Panc1 (cell line): Measurements from ENCODE around the gene UBA1. TPM values are rescaled to one million over a fixed set of nuclear protein-coding genes. Genes with fewer than 3 reads are reported as not detected.

Experiments
- ATAC-seq: fragments of 200-7000 bp; cut with Tn5 transposase; 2 replicates; pipeline ENCODE4 v1.9.1; 2020; ENCODE audit warnings: mild to moderate bottlenecking, moderate library complexity
- BruUV-seq: library from RNA; stranded (reverse); fragments of 400-500 nt; replicated peaks from 2 replicates; lab custom pipeline; 2021; lab: Mats Ljungman, UMichigan
- CTCF ChIA-PET: fragments of 300-600 bp; sonication (Branson Sonifier 250); formaldehyde crosslinking; loops from one replicate; lab custom pipeline; 2022; ENCODE audit warnings: antibody characterized with exemption; lab: Charles Lee
- POLR2A ChIA-PET: fragments of 300-600 bp; sonication (Branson Sonifier 250); formaldehyde crosslinking; loops from one replicate; lab custom pipeline; 2022; ENCODE audit warnings: antibody characterized with exemption; lab: Charles Lee
- DNase-seq: peaks from one replicate; pipeline ENCODE4 v3.0.0-alpha.2; 2010; ENCODE audit warnings: low read depth, low spot score
- H3K27ac ChIP-seq: 2 replicates; pipeline ENCODE4 v1.5.1; 2011; ENCODE audit warnings: mild to moderate bottlenecking, low read length, inconsistent platforms
- H3K27me3 ChIP-seq: fragments of 200-500 bp; sonication (Bioruptor generic); 2 replicates; pipeline ENCODE4 v1.6.0; 2014; ENCODE audit warnings: low read length, inconsistent platforms; ENCODE audit not compliant: control insufficient read depth, insufficient read depth
- H3K36me3 ChIP-seq: fragments of 200-500 bp; sonication (Bioruptor generic); 2 replicates; pipeline ENCODE4 v1.5.1; 2014; ENCODE audit warnings: inconsistent platforms, mild to moderate bottlenecking, low read length, moderate library complexity; ENCODE audit not compliant: control insufficient read depth, insufficient read depth
- H3K4me1 ChIP-seq: 2 replicates; pipeline ENCODE4 v1.5.1; 2011; ENCODE audit warnings: inconsistent platforms, mild to moderate bottlenecking, low read length, moderate library complexity; ENCODE audit not compliant: control insufficient read depth, insufficient read depth
- H3K4me3 ChIP-seq, 2 experiments: 2 replicates each; pipeline ENCODE4 v1.5.1; 2011 to 2012; ENCODE audit warnings: low read depth in 2 of 2, low read length in 2 of 2, mild to moderate bottlenecking in 2 of 2, inconsistent platforms in 1 of 2, moderate library complexity in 1 of 2
- H3K9me3 ChIP-seq: fragments of 200-500 bp; sonication (Bioruptor generic); 2 replicates; pipeline ENCODE4 v1.5.1; 2014; ENCODE audit warnings: low read depth, mild to moderate bottlenecking, inconsistent platforms, low read length, moderate library complexity; ENCODE audit not compliant: control insufficient read depth, insufficient read depth
- POLR2AphosphoS5 ChIP-seq: IDR thresholded peaks from 2 replicates; pipeline ENCODE4 v1.6.1; 2012; ENCODE audit warnings: mild to moderate bottlenecking, low read depth, low read length, moderate library complexity
- SIN3A ChIP-seq: IDR thresholded peaks from 2 replicates; pipeline ENCODE4 v1.6.1; 2012; ENCODE audit warnings: low read depth, mild to moderate bottlenecking, low read length, moderate library complexity, borderline replicate concordance; ENCODE audit not compliant: insufficient read depth
- in situ Hi-C: cut with HindIII; loops from 2 replicates; pipeline ENCODE4 v1.10.0; 2016; ENCODE audit warnings: low sequenced_read_pairs, low pct_unique_long_range_greater_than_20kb
- intact Hi-C: fragments of 100-400 bp; cut with micrococcal nuclease; formaldehyde crosslinking; loops from one replicate; pipeline ENCODE4 v1.10.0; 2022; ENCODE audit not compliant: unreplicated experiment
- total RNA-seq: library from RNA; stranded (reverse); gene quantifications from one replicate; pipeline ENCODE4 v1.2.1, GENCODE V29; 2021; ENCODE audit not compliant: unreplicated experiment
- TF ChIP-seq, protein P1 (sequence below), 2 experiments: IDR thresholded peaks; 2 replicates each; pipeline ENCODE4 v1.6.1; 2011 to 2012; ENCODE audit warnings: low read depth in 2 of 2, control low read depth in 1 of 2, low read length in 1 of 2, mild to moderate bottlenecking in 1 of 2, moderate library complexity in 1 of 2; ENCODE audit not compliant: insufficient read depth in 1 of 2
- TF ChIP-seq, protein P2 (sequence below): fragments of 450-650 bp; IDR thresholded peaks from 2 replicates; pipeline ENCODE4 v1.5.1; 2017; ENCODE audit warnings: mild to moderate bottlenecking

UBA1 gene
- total RNA-seq, 1 experiment from 2014 or later = 302 TPM

DNA sequence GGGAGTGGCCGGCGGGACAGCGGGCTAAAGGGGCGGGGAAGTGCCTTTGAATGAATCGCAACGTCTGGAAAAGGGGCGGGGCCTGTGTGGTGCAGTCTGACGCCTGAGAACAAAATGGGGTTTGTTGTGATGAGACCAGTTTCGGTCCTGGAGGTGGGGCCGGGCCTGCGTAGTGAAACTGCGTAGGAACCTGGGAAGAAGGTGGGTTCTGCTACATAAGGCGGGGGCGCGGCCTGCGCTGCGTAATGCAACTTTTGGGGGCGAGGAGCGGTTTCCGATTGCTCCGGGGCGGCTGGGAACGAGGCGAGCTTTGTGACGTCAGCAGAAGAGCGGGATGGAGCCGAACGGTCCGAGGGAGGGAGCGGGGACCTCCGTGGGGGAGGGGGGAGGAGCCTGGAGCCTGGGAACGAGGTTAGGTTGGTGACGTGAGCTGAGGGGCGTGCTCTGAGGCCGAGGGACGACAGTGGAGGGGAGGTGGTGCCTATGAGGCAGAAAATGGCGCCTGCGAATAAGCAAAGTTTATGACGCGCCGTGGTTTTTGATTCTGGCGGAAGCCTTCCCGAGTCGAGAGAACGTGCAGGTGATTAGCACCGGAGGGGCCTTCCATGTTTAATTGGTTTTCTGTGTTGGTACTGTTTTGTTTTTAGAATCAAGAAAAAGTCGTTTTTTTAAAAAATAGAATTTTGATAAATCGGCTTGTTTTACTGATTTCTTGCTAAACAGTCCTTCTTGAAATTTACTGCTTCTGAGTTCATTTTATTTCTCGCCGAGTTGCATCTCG, 39.9 kb downstream of the UBA1 start:
- Histone ChIP-seq H3K9me3 (no peaks in the 10 kb centered on the region), H3K27me3 (no peaks in the 10 kb centered on the region), H3K27ac (peak overlapping the region; percentile 96), H3K4me1 (peaks cover 10% of the 10 kb centered on the region; the same call in 1 of the 2 replicates), H3K36me3 (peaks cover 2% of the 10 kb centered on the region; the same call in 1 of the 2 replicates), H3K4me3 (peak overlapping the region; percentile 64 to 70)
- intact Hi-C loops (no loop called here), in situ Hi-C loops (no loop called here)
- DNase-seq = peak; percentile 84
- ChIA-PET POLR2A (interaction anchor here (0.6 kb wide), 2 partner anchors 18 to 191 kb away, joined by 3 to 6 read pairs; no protein-coding TSS in a partner anchor), CTCF (interaction anchor here (0.5 kb wide), 1 partner anchor 27 kb away, joined by 9 read pairs; no protein-coding TSS in a partner anchor)
- TF ChIP-seq, protein P1, sequence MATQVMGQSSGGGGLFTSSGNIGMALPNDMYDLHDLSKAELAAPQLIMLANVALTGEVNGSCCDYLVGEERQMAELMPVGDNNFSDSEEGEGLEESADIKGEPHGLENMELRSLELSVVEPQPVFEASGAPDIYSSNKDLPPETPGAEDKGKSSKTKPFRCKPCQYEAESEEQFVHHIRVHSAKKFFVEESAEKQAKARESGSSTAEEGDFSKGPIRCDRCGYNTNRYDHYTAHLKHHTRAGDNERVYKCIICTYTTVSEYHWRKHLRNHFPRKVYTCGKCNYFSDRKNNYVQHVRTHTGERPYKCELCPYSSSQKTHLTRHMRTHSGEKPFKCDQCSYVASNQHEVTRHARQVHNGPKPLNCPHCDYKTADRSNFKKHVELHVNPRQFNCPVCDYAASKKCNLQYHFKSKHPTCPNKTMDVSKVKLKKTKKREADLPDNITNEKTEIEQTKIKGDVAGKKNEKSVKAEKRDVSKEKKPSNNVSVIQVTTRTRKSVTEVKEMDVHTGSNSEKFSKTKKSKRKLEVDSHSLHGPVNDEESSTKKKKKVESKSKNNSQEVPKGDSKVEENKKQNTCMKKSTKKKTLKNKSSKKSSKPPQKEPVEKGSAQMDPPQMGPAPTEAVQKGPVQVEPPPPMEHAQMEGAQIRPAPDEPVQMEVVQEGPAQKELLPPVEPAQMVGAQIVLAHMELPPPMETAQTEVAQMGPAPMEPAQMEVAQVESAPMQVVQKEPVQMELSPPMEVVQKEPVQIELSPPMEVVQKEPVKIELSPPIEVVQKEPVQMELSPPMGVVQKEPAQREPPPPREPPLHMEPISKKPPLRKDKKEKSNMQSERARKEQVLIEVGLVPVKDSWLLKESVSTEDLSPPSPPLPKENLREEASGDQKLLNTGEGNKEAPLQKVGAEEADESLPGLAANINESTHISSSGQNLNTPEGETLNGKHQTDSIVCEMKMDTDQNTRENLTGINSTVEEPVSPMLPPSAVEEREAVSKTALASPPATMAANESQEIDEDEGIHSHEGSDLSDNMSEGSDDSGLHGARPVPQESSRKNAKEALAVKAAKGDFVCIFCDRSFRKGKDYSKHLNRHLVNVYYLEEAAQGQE (IDR thresholded peaks at IDR 0.05; ENCODE audit: insufficient read depth in 1 of 2, low read depth in 2 of 2, low read length in 1 of 2) = no peak
- peak; percentile 32; the same call in 1 of the 2 replicates for TF ChIP-seq POLR2AphosphoS5
- peak; percentile 42; the same call in 1 of the 2 replicates for TF ChIP-seq SIN3A
- BruUV-seq = no TSS peak
- ATAC-seq = peak; percentile 96

DNA sequence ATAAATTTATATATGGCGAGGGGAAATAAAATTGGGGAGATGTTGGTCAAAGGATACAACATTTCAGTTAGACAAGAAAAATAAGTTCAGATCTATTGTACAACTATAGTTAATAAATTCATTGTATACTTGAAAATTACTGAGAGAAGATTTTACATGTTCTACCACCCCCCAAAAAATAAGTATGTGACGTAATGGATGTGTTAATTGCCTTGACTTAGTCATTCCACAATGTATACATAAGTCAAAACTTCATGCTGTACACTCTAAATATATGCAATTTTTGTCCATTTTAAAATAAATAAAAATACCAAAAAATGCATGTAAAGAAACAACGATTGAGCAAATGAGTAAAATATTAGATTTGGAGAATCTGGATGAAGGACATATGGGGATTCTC, 41.0 kb downstream of the UBA1 start:
- Histone ChIP-seq H3K27me3 (no peaks in the 10 kb centered on the region), H3K9me3 (no peaks in the 10 kb centered on the region), H3K36me3 (no peaks in the 10 kb centered on the region), H3K4me1 (peaks cover 10% of the 10 kb centered on the region; the same call in 1 of the 2 replicates), H3K27ac (peak overlapping the region; percentile 96; the same call in 1 of the 2 replicates), H3K4me3 (peak overlapping the region; percentile 64 to 70; a peak in 3 of 4 replicates)
- ATAC-seq (no peak), DNase-seq (no peak)
- in situ Hi-C loops = no loop called here
- ChIA-PET CTCF (no interaction called here), POLR2A (no interaction called here)
- TF ChIP-seq, protein P2, sequence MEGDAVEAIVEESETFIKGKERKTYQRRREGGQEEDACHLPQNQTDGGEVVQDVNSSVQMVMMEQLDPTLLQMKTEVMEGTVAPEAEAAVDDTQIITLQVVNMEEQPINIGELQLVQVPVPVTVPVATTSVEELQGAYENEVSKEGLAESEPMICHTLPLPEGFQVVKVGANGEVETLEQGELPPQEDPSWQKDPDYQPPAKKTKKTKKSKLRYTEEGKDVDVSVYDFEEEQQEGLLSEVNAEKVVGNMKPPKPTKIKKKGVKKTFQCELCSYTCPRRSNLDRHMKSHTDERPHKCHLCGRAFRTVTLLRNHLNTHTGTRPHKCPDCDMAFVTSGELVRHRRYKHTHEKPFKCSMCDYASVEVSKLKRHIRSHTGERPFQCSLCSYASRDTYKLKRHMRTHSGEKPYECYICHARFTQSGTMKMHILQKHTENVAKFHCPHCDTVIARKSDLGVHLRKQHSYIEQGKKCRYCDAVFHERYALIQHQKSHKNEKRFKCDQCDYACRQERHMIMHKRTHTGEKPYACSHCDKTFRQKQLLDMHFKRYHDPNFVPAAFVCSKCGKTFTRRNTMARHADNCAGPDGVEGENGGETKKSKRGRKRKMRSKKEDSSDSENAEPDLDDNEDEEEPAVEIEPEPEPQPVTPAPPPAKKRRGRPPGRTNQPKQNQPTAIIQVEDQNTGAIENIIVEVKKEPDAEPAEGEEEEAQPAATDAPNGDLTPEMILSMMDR = no peak
- TF ChIP-seq, protein P1 (IDR thresholded peaks at IDR 0.05; ENCODE audit: insufficient read depth in 1 of 2, low read depth in 2 of 2, low read length in 1 of 2) = no peak
- BruUV-seq = no TSS peak
- intact Hi-C loops = no loop called here
